ENCODE measurements around the gene VWA5B2. TPM values are rescaled to one million over a fixed set of nuclear protein-coding genes. Genes with fewer than 3 reads are reported as not detected.

The VWA5B2 gene
- total and polyA plus RNA-seq, 9 donors, result 0.04 to 1.2 (median 0.32) TPM

GRCh38 chr3:184240384-184241140 is 11.2 kb downstream of the VWA5B2 start:
- H3K4me3 ChIP-seq (ENCODE audit: low read length), result no peak overlapping the region
- H3K27me3 ChIP-seq (ENCODE audit: control insufficient read depth, insufficient read depth, low read length), result peaks cover 2% of the 10 kb centered on the region
- peaks cover 36% of the 10 kb centered on the region for H3K36me3 ChIP-seq (ENCODE audit: control insufficient read depth, insufficient read depth, low read length)
- H3K27ac ChIP-seq (ENCODE audit: low read length), result no peak overlapping the region
- no peaks in the 10 kb centered on the region for H3K4me1 ChIP-seq (ENCODE audit: control insufficient read depth, insufficient read depth, low read length)
- DNase-seq, result peak; percentile 64
- WGBS (ENCODE audit: insufficient coverage), result 68% methylated on average over 4 of the region's 4 CpGs
- H3K9me3 ChIP-seq (replicated peaks; ENCODE audit: control insufficient read depth, low read depth, low read length), result no peaks in the 10 kb centered on the region

- no peak overlapping the region for H3K27ac ChIP-seq (ENCODE audit: low read length)
- H3K9me3 ChIP-seq (replicated peaks; ENCODE audit: control insufficient read depth, low read depth, low read length), result no peaks in the 10 kb centered on the region
- no peak overlapping the region for H3K4me3 ChIP-seq (ENCODE audit: low read length)
- no peaks in the 10 kb centered on the region for H3K4me1 ChIP-seq (ENCODE audit: control insufficient read depth, insufficient read depth, low read length)
- WGBS (ENCODE audit: insufficient coverage), result 31% methylated on average over 12 of the region's 17 CpGs
- H3K27me3 ChIP-seq (ENCODE audit: control insufficient read depth, insufficient read depth, low read length), result peaks cover 2% of the 10 kb centered on the region
- no peak for DNase-seq
- peaks cover 36% of the 10 kb centered on the region for H3K36me3 ChIP-seq (ENCODE audit: control insufficient read depth, insufficient read depth, low read length)
Measured at GRCh38 chr3:184241141-184241446, 11.7 kb downstream of the VWA5B2 start.

GRCh38 chr3:184241447-184242296 is 12.3 kb downstream of the VWA5B2 start:
- Histone ChIP-seq H3K4me1 (ENCODE audit: control insufficient read depth, insufficient read depth, low read length) (no peaks in the 10 kb centered on the region), H3K4me3 (ENCODE audit: low read length) (no peak overlapping the region), H3K36me3 (ENCODE audit: control insufficient read depth, insufficient read depth, low read length) (peaks cover 36% of the 10 kb centered on the region), H3K27me3 (ENCODE audit: control insufficient read depth, insufficient read depth, low read length) (peaks cover 2% of the 10 kb centered on the region), H3K9me3 (replicated peaks; ENCODE audit: control insufficient read depth, low read depth, low read length) (no peaks in the 10 kb centered on the region), H3K27ac (ENCODE audit: low read length) (no peak overlapping the region)
- 14% methylated on average over 43 of the region's 46 CpGs for WGBS (ENCODE audit: insufficient coverage)
- DNase-seq, result no peak

GRCh38 chr3:184242297-184242685 is 12.9 kb downstream of the VWA5B2 start:
- Histone ChIP-seq H3K27me3 (ENCODE audit: control insufficient read depth, insufficient read depth, low read length) (peaks cover 2% of the 10 kb centered on the region), H3K4me3 (ENCODE audit: low read length) (no peak overlapping the region), H3K4me1 (ENCODE audit: control insufficient read depth, insufficient read depth, low read length) (no peaks in the 10 kb centered on the region), H3K9me3 (replicated peaks; ENCODE audit: control insufficient read depth, low read depth, low read length) (no peaks in the 10 kb centered on the region), H3K36me3 (ENCODE audit: control insufficient read depth, insufficient read depth, low read length) (peaks cover 36% of the 10 kb centered on the region), H3K27ac (ENCODE audit: low read length) (no peak overlapping the region)
- no peak for DNase-seq
- 95% methylated on average over 3 of the region's 5 CpGs for WGBS (ENCODE audit: insufficient coverage)

- WGBS (ENCODE audit: insufficient coverage), result under 1% methylated on average over 41 of the region's 49 CpGs
- H3K36me3 ChIP-seq (ENCODE audit: control insufficient read depth, insufficient read depth, low read length), result peaks cover 18% of the 10 kb centered on the region
- H3K9me3 ChIP-seq (replicated peaks; ENCODE audit: control insufficient read depth, low read depth, low read length), result no peaks in the 10 kb centered on the region
- peak within 1 kb of the TSS; percentile 69 for H3K4me3 ChIP-seq (ENCODE audit: low read length)
- peaks cover 13% of the 10 kb centered on the region for H3K4me1 ChIP-seq (ENCODE audit: control insufficient read depth, insufficient read depth, low read length)
- no peaks in the 10 kb centered on the region for H3K27me3 ChIP-seq (ENCODE audit: control insufficient read depth, insufficient read depth, low read length)
- H3K27ac ChIP-seq (ENCODE audit: low read length), result peak within 1 kb of the TSS; percentile 73
- DNase-seq, result peak; percentile 92
Measured at GRCh38 chr3:184248454-184249411, 19.3 kb downstream of the VWA5B2 start, which contains the start of gene ALG3. TSS of gene ALG3 (minus strand) at chr3:184248962. CDS start at chr3:184248940, 22 bp downstream.

GRCh38 chr3:184249412-184250166 is 20.2 kb downstream of the VWA5B2 start, which contains the start of gene EEF1AKMT4:
TSS of gene EEF1AKMT4 (plus strand) at chr3:184249672. CDS start at chr3:184249695, 23 bp downstream.
- peak within 1 kb of the TSS; percentile 73 for H3K27ac ChIP-seq (ENCODE audit: low read length)
- H3K9me3 ChIP-seq (replicated peaks; ENCODE audit: control insufficient read depth, low read depth, low read length), result no peaks in the 10 kb centered on the region
- peaks cover 9% of the 10 kb centered on the region for H3K36me3 ChIP-seq (ENCODE audit: control insufficient read depth, insufficient read depth, low read length)
- under 1% methylated on average over 53 of the region's 54 CpGs for WGBS (ENCODE audit: insufficient coverage)
- H3K4me1 ChIP-seq (ENCODE audit: control insufficient read depth, insufficient read depth, low read length), result peaks cover 13% of the 10 kb centered on the region
- H3K4me3 ChIP-seq (ENCODE audit: low read length), result peak within 1 kb of the TSS; percentile 69
- H3K27me3 ChIP-seq (ENCODE audit: control insufficient read depth, insufficient read depth, low read length), result no peaks in the 10 kb centered on the region
- DNase-seq, result peak; percentile 98

GRCh38 chr3:184250167-184250828 is 20.9 kb downstream of the VWA5B2 start:
- Histone ChIP-seq H3K27me3 (ENCODE audit: control insufficient read depth, insufficient read depth, low read length) (no peaks in the 10 kb centered on the region), H3K4me3 (ENCODE audit: low read length) (peak overlapping the region; percentile 69), H3K27ac (ENCODE audit: low read length) (no peak overlapping the region), H3K4me1 (ENCODE audit: control insufficient read depth, insufficient read depth, low read length) (peaks cover 13% of the 10 kb centered on the region), H3K36me3 (ENCODE audit: control insufficient read depth, insufficient read depth, low read length) (peaks cover 2% of the 10 kb centered on the region), H3K9me3 (replicated peaks; ENCODE audit: control insufficient read depth, low read depth, low read length) (no peaks in the 10 kb centered on the region)
- DNase-seq, result peak; percentile 78
- under 1% methylated on average over 15 of the region's 20 CpGs for WGBS (ENCODE audit: insufficient coverage)

GRCh38 chr3:184255291-184256039 is 26.1 kb downstream of the VWA5B2 start:
- Histone ChIP-seq H3K4me3 (ENCODE audit: low read length) (no peak overlapping the region), H3K9me3 (replicated peaks; ENCODE audit: control insufficient read depth, low read depth, low read length) (no peaks in the 10 kb centered on the region), H3K27me3 (ENCODE audit: control insufficient read depth, insufficient read depth, low read length) (peaks cover 20% of the 10 kb centered on the region), H3K27ac (ENCODE audit: low read length) (no peak overlapping the region), H3K36me3 (ENCODE audit: control insufficient read depth, insufficient read depth, low read length) (no peaks in the 10 kb centered on the region), H3K4me1 (ENCODE audit: control insufficient read depth, insufficient read depth, low read length) (peaks cover 9% of the 10 kb centered on the region)
- WGBS (ENCODE audit: insufficient coverage), result 95% methylated on average over 3 of the region's 3 CpGs
- no peak for DNase-seq

All from muscle of leg (tissue), 11 donors.